H54 (cell line): ENCODE results near the gene SCN11A.

Source experiments
- DNase-seq: peaks from one replicate; pipeline ENCODE4 v3.0.0; 2011; ENCODE audit warnings: low spot score, mixed read lengths; ENCODE audit not compliant: insufficient read length
- FAIRE-seq: peaks from 3 replicates; lab custom pipeline; 2011; peaks lifted over from hg19 to GRCh38; lab: Jason Lieb, UNC
- POLR2A ChIP-seq: IDR thresholded peaks from 2 replicates; pipeline ENCODE4 v1.6.1; 2011; ENCODE audit warnings: low read depth, mild to moderate bottlenecking, low read length

The SCN11A gene

GRCh38 chr3:39011191-39011736, 40.5 kb downstream of the SCN11A start:
- no peak for FAIRE-seq
- DNase-seq, result no peak
- no peak for TF ChIP-seq POLR2A

GRCh38 chr3:39005295-39005694, 46.4 kb downstream of the SCN11A start:
- DNase-seq (no peak), FAIRE-seq (no peak)
- no peak for TF ChIP-seq POLR2A
